Measurements from ENCODE around the gene DLGAP4. TPM values are rescaled to one million over a fixed set of nuclear protein-coding genes. Genes with fewer than 3 reads are reported as not detected.
A peak's percentile ranks its signal among the peaks of the same experiment; 100 is the strongest.

Gene DLGAP4
- total RNA-seq, 1 donor from 2014 or later: 172 TPM

DNA sequence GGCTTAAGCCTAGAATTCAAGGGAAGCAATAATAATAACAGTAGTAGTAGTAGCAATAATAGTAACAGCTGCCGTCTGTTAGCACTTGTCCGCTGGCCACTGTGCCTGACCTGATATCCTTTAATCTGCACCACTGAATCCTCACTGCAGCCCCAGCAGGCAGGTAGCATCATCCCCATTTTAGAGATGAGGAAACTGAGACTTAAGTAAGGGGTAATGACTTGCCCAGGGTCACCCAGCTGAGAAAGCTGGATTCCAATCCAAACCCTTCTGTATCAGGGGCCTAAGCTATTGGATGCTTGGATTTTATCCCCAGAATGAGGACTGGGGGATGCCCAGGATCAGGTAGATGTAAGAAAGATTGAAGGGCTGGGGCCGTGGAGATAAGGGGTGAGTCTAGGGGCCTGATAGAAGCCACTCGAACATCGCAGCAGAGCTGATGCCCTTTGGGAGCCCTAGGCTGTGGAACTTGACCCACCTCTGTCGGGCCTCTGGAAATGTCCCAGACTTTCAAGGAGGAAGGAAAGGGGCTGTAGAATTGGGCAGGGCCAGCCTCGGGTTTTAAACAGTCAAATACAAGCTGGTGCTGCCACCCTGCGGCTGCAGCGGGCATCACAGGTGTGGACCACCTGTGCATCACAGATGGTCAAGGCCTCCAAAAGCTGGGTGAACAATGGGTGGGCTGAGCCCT lies 133.0 kb downstream of the DLGAP4 start:
- Mint-ChIP-seq H3K4me1 (ENCODE audit: unreplicated experiment) (peaks cover 2% of the 10 kb centered on the region), H3K36me3 (ENCODE audit: low read depth, unreplicated experiment) (peaks cover 13% of the 10 kb centered on the region), H3K9me3 (ENCODE audit: unreplicated experiment) (no peaks in the 10 kb centered on the region), H3K4me3 (ENCODE audit: unreplicated experiment) (no peak overlapping the region), H3K27me3 (ENCODE audit: unreplicated experiment) (peaks cover 3% of the 10 kb centered on the region), H3K27ac (ENCODE audit: unreplicated experiment) (no peak overlapping the region)
- peak; percentile 87 for DNase-seq (ENCODE audit: low spot score)
- TF ChIP-seq CTCF (IDR thresholded peaks at IDR 0.05; ENCODE audit: unreplicated experiment): peak; percentile 95

GRCh38 chr20:36439731-36440072 lies 133.6 kb downstream of the DLGAP4 start:
- TF ChIP-seq CTCF (IDR thresholded peaks at IDR 0.05; ENCODE audit: unreplicated experiment): no peak
- H3K36me3 Mint-ChIP-seq (ENCODE audit: low read depth, unreplicated experiment): peaks cover 11% of the 10 kb centered on the region
- no peaks in the 10 kb centered on the region for H3K9me3 Mint-ChIP-seq (ENCODE audit: unreplicated experiment)
- no peaks in the 10 kb centered on the region for H3K4me1 Mint-ChIP-seq (ENCODE audit: unreplicated experiment)
- no peak overlapping the region for H3K27ac Mint-ChIP-seq (ENCODE audit: unreplicated experiment)
- no peak for DNase-seq (ENCODE audit: low spot score)
- H3K27me3 Mint-ChIP-seq (ENCODE audit: unreplicated experiment): peaks cover 3% of the 10 kb centered on the region
- H3K4me3 Mint-ChIP-seq (ENCODE audit: unreplicated experiment): no peak overlapping the region

DNA sequence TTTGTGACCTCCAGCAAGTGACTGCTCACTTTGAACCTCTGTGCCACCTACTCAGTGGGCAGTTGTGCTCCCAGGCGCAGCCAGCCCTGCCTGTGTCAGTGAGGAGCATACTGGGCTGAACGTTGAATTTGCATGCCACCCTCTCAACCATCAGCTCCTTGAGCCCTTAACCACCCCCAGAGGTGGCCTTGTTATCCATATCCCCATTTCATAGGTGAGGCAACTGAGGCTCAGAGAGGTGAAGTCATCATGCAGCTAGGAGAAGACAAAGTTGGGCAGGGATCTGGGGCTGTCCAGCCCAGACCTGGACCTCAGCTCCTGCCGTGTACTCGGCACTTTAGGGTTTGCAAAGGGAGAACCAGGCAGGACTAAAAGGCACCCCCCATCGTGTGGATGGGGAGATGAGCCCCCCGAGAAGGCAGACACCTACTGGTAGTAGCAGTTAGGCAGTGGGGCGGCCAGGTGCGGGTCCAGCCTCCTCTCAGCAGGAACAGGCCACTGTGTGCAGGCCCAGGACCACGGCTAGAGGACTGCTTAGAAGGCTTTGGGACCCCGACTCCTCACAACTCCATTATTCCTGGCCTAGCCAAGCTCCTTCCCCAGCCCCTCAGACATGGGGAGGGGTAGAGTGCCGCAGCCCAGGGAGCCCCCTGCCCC lies 134.4 kb downstream of the DLGAP4 start:
- DNase-seq (ENCODE audit: low spot score): no peak
- Mint-ChIP-seq H3K4me3 (ENCODE audit: unreplicated experiment) (no peak overlapping the region), H3K36me3 (ENCODE audit: low read depth, unreplicated experiment) (peaks cover 11% of the 10 kb centered on the region), H3K27ac (ENCODE audit: unreplicated experiment) (no peak overlapping the region), H3K4me1 (ENCODE audit: unreplicated experiment) (no peaks in the 10 kb centered on the region), H3K27me3 (ENCODE audit: unreplicated experiment) (peaks cover 3% of the 10 kb centered on the region), H3K9me3 (ENCODE audit: unreplicated experiment) (no peaks in the 10 kb centered on the region)
- TF ChIP-seq CTCF (IDR thresholded peaks at IDR 0.05; ENCODE audit: unreplicated experiment): no peak

DNA sequence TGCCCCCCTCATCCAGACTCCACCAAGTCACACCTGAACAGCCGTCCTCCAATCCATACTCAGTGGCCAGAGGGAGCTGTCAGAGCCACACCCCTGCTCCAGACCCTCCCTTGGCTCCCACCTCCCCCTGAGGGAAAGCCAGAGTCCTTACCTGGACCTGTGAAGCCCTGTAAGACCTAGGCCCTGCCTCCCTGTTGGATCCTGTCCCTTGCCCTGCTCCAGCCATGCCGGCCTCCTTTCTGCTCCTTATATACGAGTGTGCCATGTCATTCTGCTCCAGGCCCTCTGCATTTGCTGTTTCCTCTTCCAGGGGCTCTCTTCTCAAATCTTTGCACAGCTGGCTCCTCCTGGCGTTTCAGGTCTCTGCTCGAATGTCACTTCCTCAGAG lies 134.9 kb downstream of the DLGAP4 start:
- H3K27me3 Mint-ChIP-seq (ENCODE audit: unreplicated experiment): peaks cover 3% of the 10 kb centered on the region
- H3K9me3 Mint-ChIP-seq (ENCODE audit: unreplicated experiment): no peaks in the 10 kb centered on the region
- H3K36me3 Mint-ChIP-seq (ENCODE audit: low read depth, unreplicated experiment): peaks cover 11% of the 10 kb centered on the region
- no peak for TF ChIP-seq CTCF (IDR thresholded peaks at IDR 0.05; ENCODE audit: unreplicated experiment)
- DNase-seq (ENCODE audit: low spot score): no peak
- no peak overlapping the region for H3K27ac Mint-ChIP-seq (ENCODE audit: unreplicated experiment)
- no peak overlapping the region for H3K4me3 Mint-ChIP-seq (ENCODE audit: unreplicated experiment)
- no peaks in the 10 kb centered on the region for H3K4me1 Mint-ChIP-seq (ENCODE audit: unreplicated experiment)

DNA sequence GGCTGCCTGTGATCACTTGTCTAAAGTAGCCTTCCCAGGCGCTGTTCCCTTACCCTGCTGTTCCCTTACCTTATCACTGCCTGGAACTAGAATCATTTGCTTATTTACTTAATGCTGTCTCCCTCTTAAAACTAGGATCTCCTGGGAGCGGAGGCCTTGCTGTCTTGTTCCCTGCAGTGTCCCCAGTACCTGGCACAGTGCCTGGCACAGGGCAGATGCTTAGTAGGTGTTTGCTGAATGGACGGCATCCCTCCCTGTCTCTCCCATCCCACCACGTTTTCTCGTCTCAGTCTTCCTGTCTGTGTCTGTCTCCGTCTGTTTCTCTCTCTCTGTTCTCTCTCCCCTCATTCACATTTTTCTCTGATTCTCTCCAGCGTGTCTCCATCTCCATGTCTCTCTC lies 135.3 kb downstream of the DLGAP4 start:
- peaks cover 11% of the 10 kb centered on the region for H3K36me3 Mint-ChIP-seq (ENCODE audit: low read depth, unreplicated experiment)
- H3K27ac Mint-ChIP-seq (ENCODE audit: unreplicated experiment): no peak overlapping the region
- H3K4me1 Mint-ChIP-seq (ENCODE audit: unreplicated experiment): no peaks in the 10 kb centered on the region
- no peak for DNase-seq (ENCODE audit: low spot score)
- TF ChIP-seq CTCF (IDR thresholded peaks at IDR 0.05; ENCODE audit: unreplicated experiment): no peak
- peaks cover 3% of the 10 kb centered on the region for H3K27me3 Mint-ChIP-seq (ENCODE audit: unreplicated experiment)
- no peaks in the 10 kb centered on the region for H3K9me3 Mint-ChIP-seq (ENCODE audit: unreplicated experiment)
- H3K4me3 Mint-ChIP-seq (ENCODE audit: unreplicated experiment): no peak overlapping the region

Data from endothelial cell (in vitro differentiated cells).